G401 (cell line): ENCODE results near the gene TMEM242. TPM values are rescaled to one million over a fixed set of nuclear protein-coding genes. Genes with fewer than 3 reads are reported as not detected.
"Not testable (repeated sequence)": the region's sequence is repeated elsewhere in the genome, so short reads cannot be mapped to it uniquely, and the experiment has no call there.

Experiments
- DNase-seq: peaks from one replicate; pipeline ENCODE4 v3.0.0-alpha.2; 2015; ENCODE audit warnings: low spot score
- in situ Hi-C: cut with HindIII; loops from 2 replicates; pipeline ENCODE4 v1.10.0; 2016; ENCODE audit warnings: low sequenced_read_pairs, mixed read lengths
- total RNA-seq: library from RNA; depleted of rRNA; stranded (reverse); fragments of >200 nt; shearing (Covaris generic); gene quantifications from 2 replicates; pipeline ENCODE4 v1.2.3, GENCODE V29; 2014; rRNA removed

TMEM242 gene
- total RNA-seq = 4.0 and 5.5 TPM in 2 replicates

- in situ Hi-C loops = no loop called here
- peak; percentile 90 for DNase-seq
Measured at GRCh38 chr6:157323255-157323965, at the start of gene TMEM242. Gene TMEM242, minus strand, starts transcription at chr6:157323519. Its CDS starts 20 bp downstream, at chr6:157323499.

DNA sequence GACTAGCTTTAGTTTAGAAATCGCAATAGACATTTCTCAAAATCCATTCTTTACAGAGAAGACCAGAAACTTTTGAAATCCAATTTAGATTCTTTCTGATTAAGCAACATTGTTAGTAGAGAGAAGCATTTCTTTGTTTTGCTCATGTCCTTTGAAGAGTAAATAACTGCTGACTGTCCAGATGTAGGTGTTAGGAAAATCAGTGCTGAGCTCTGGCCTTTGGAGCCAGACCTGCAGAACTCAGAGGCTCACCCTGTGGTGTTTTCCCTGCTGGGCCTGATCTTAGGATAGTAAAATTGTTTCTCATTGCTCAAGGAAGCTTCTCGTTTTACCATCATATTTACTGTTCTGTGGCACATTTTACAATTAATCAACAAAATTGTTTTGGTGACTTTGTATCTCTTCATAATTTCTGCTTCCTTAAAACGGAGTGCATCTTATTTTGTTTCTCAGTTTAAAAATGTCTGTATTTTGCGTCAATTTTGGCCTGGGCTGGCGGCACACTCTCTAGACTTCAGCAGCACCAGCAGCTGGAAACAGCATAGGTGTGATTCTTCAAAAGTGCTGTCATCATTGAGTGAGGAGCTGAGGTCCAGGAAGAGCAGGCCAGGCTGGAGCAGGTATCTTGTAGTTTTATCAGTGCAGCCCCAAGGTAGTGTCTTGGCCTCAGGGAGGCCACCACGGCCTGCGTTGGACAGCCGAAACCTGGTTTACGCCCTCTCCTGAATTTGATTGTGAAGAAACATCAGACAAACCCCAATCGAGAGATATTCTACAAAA is 49.4 kb upstream of the TMEM242 start:
- in situ Hi-C loops = no loop called here

GRCh38 chr6:157370755-157371154 is 47.4 kb upstream of the TMEM242 start:
- DNase-seq = no peak
- in situ Hi-C loops = no loop called here

More for the DNA sequence above, 49.4 kb upstream of the TMEM242 start:
- no peak for DNase-seq

DNA sequence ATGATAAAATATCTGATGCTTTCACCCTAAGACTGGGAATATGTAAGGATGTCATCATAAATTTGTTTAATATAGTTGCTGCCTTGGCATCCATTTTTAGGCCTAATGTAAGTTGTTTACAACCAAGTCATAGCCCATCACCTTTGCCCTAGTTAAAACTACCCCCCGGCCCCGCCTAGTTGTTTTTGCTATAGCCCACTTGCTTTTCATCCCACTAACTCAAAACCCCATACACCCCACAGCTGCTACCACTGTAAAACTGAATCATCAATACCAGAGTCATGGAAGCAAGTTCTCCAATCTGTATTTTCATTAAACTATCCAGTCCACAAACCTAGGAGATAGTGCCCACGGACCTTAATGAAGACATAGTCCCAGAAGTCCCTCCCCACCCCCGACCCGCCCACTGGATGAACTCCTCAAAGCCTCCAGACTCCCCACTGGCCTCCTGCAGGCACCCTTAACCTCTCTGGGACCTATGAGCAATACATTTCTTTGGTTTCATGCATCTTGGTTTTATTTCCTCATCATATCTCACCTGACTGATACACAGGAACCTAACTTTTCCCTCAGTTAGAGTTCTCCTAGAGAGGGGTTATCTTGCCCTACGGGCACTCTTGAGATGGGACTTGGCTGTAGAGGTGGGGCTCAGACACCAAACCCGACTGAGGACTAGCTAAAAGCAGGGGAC is 45.2 kb upstream of the TMEM242 start:
- in situ Hi-C loops = no loop called here
- DNase-seq = no peak

DNA sequence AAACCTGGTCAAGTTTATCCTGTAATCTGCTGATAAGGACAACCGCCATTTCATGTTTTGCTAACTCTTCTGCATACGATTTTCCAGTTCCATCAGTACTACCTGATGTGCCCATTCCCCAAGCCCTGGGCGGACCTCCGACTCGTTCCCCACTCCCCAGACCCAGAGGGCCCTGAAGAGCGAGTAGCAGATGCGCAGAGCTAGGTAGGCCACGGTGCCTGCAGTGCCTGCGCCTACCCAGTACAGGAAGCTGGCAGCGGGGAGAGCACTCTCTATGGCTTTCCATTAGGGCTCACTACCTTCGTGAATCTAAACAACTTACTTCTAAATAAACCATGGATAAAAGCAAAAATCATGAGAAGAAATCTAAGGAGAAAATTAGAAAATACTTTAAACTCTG is 43.3 kb upstream of the TMEM242 start:
- DNase-seq = no peak
- in situ Hi-C loops = no loop called here

DNA sequence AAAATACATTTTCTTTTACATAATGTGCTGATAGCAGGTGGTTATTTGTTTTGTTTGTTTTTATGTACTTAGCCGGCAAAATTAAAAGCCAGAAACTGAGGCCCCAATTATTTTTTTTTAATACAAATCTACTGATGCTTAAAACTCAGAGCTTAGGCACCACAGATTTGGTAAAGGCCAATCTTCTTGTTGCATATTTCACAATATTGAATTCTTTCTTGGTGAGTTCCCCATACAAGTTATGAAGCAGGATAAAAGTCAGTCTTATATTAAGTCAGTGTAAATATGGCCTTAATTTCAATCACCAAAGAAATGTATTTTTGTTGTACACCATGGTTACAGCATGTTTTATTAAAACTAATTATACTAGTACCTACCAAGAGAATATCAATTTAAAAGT is 41.4 kb upstream of the TMEM242 start:
- no peak for DNase-seq
- in situ Hi-C loops = no loop called here

- in situ Hi-C loops = no loop called here
- no peak for DNase-seq
Measured at GRCh38 chr6:157361886-157362285, 38.6 kb upstream of the TMEM242 start.

DNA sequence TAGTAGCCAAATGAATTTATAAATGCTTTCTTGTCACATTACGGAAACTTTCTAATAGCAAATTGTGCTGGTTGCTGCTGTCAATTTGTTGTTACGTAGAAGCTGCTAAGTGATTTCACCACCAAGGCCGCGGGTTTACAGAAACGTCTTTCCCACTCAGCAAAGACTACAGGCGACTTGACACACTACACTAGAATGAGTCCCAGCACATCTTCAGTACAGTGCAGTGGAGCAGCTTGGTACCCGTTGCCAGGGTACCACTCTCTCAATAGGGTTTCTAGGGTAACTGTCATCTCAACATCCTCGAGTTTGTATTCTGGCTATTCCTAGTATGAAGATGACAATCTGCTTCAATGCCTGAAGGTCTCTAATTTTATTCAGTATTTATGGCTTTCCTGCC is 35.0 kb upstream of the TMEM242 start:
- in situ Hi-C loops = no loop called here
- no peak for DNase-seq

DNA sequence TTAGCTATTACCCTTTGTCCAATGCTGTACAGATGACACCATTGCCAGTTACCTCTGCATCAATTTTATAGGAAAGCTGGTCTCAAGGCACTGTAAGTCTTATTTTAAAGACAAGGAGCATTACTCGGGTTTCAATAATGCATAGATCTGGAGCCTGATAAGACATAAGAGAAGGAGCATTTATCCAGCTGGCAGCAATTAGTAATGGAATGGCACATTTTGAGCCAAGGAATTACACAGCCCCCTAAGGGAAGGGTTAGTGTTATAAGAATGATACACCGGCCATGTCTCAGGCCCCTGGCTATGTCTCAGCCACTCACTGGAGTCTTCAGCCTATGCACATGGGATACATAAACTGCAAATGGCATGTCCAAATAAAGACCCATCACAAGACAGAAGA is 23.1 kb upstream of the TMEM242 start:
- no peak for DNase-seq
- in situ Hi-C loops = no loop called here

DNA sequence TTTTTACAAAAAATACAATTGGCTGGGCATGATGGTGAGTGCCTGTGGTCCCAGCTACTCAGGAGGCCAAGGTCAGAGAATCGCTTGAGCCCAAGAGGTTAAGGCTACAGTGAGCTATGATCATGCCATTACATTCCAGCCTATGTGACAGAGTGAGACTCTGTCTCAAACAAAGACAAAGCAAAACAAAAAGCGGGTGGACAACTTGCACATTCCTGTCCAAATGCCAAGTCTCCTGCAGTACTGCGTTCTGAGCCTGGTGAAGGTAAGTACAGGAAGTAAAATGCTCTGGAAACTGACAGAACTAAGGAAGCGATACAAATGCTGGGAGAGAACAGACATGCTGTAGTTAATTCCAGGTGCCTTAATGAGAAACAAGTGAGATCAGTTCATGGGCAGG is 20.4 kb upstream of the TMEM242 start:
- DNase-seq = no peak
- in situ Hi-C loops = no loop called here

DNA sequence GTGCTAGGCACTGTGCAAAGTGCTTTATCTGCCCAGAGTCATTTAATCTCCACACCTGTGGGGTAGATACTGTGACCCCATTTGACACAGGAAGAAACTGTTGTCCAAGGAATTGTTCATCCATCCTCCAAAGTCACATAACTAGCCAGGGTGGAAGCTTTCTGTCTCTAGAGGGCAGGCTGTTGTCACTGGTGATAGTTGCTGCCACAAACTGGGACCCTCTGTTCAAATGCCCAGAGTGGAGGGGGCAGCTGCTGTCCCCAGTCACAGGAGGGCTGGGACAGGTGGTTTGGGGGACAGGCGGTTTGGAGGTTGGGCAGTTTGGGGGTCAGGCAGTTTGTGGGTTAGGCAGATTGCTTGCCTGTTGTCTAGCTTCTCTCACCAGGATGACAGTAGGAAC is 16.1 kb upstream of the TMEM242 start:
- in situ Hi-C loops = loop anchor here (5.0 kb wide), 1 partner anchor 38 kb away; no protein-coding TSS in a partner anchor
- DNase-seq = no peak

DNA sequence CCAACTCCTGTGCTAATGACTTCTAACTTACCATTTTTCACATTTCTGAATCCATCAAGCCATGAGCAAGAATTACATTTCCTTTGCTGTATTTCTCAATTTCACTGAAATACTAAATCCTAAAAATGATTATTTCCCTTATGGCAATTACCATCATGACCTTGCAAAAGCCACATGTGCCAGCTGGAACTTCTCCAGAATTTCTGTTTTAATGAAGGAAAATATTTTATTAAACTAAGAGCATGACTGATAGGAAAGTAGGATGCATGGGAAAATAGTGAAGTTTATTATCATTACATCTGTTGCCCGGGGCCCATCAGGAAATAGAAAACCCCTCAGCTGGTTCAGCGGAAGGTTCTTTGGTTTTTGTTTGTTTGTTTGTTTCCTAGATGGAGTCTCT is 14.4 kb upstream of the TMEM242 start:
- in situ Hi-C loops = loop anchor here (5.0 kb wide), 1 partner anchor 40 kb away; no protein-coding TSS in a partner anchor

GRCh38 chr6:157337276-157337675 is 14.0 kb upstream of the TMEM242 start:
- DNase-seq = not testable (repeated sequence)
- in situ Hi-C loops = loop anchor here (5.0 kb wide), 1 partner anchor 40 kb away; no protein-coding TSS in a partner anchor

More for the DNA sequence above, 14.4 kb upstream of the TMEM242 start:
- no peak for DNase-seq

GRCh38 chr6:157335829-157336228 is 12.5 kb upstream of the TMEM242 start:
- in situ Hi-C loops = loop anchor here (5.0 kb wide), 1 partner anchor 41 kb away; no protein-coding TSS in a partner anchor
- no peak for DNase-seq

DNA sequence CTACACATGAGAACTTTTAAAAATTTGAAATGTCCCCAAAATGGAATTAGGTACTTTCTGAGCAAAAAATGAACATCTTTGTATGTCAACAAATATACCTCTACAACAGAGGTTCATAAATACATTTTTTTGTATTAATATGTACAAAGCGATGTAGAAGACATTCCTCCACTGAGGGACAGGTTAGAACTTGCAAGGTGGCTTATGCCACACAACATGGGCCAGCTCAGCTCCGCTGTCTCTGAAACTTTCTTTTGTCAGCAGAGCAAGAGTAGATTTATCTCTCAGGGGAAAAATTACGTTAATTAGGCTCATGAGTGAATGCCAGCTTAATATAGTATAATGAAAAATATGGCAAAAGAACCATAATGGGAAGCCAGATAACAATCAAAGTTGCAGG is 10.6 kb upstream of the TMEM242 start:
- in situ Hi-C loops = no loop called here
- no peak for DNase-seq

DNA sequence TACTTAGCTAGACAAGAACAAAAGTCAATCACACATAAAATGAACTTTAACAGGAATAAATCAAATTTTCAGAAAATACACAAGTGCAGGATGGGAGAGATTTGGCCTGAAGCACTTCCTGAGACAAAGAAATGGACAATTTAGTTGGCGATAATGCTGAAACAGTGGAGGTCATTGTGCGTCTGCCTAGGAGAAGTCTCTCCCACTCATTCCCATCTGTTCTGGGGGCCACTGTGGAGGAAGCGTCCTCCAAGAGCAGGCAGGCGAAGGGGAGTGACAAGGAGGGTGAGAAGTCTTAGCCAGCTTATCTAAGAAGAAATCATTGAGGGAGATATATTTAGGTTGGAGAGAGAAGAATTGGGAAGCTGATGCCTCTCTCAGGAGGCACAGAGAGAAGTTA is 10.2 kb upstream of the TMEM242 start:
- in situ Hi-C loops = no loop called here
- DNase-seq = no peak

DNA sequence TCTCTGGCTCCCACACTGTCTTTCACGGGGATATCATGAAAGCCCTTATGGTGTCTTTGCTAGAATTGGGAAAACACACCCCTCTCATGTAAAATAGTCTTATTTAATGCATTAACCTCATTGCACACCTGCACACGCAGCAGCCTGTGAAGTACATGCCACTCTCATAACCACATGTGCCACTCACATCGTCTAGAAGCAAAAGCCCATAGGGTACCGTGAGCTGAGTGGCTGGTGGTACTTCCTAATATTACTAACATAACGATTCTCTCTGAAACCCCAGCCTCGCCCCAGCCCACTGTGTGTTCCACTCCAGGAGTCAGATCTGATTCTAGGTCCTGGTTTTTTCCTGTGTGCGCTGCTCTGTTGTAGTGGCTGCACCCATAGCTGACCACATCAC is 9.5 kb upstream of the TMEM242 start:
- in situ Hi-C loops = no loop called here
- no peak for DNase-seq

DNA sequence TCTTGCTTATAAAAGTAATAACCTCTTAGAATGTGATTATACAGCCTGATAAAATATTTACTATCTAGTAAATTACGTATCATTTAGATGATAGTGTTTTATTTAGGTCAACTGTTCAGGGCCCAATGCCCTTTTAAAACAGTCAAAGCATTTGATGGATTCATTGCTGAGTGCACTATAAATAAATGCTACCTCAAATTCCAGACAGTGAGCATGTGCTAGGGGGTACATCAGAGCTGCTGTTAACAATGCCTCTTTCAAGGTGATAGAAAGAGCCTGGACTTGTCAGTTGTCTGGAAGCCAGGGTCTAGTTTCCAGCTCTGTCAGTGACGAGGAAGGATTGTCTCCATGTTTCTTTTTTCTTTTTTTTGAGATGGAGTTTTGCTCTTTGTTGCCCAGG is 7.5 kb upstream of the TMEM242 start:
- no peak for DNase-seq
- in situ Hi-C loops = no loop called here

DNA sequence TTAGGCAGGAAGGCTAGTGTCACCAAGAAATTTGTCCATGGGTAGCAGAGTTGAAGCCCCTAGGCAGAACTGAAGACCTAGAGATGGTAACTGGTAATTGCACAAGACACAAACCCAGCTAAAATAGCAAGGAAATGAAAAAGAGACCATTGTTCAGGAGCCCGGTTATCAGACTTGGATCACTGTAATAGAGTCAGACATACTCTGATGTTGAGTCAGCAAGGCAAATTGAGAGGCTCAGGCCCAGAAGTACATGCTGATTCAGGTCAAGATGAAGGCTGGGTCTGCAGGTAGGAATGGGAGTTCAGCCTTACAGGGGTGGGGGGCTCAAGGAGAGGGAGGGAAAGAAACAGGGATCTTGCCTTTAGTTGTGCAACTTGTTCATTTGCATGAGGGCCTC is 6.5 kb upstream of the TMEM242 start:
- in situ Hi-C loops = no loop called here
- no peak for DNase-seq
